GM12891 (cell line): Measurements from ENCODE around the gene IL4.

Experiments
- POLR2A ChIP-seq: IDR thresholded peaks from 2 replicates; pipeline ENCODE4 v1.6.1; 2011; ENCODE audit warnings: low read depth, low read length, control low read depth
- POLR2AphosphoS5 ChIP-seq: IDR thresholded peaks from 2 replicates; pipeline ENCODE4 v1.6.1; 2011; ENCODE audit warnings: low read depth, low read length, control low read depth
- TAF1 ChIP-seq: IDR thresholded peaks from 2 replicates; pipeline ENCODE4 v1.6.1; 2011; ENCODE audit warnings: low read depth, low read length, control low read depth

DNA sequence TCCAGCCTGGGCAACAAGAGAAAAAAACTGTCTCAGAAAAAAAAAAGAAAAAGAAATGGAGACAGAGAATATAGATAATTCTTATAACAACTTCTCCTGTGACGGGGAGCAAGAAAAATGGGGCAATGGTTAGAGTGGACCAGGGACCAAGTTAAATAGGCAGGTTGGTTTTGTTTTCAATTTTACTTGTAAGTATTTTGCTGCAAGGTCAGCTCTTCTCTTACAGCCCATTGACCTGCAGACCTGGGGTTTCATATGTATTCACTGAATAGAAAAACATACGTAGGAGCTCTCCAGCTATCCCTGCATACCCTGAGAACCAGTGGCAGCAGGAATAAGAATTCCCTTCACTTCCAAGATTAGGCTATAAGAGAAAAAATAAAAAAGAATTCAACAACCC, 45.0 kb upstream of the IL4 start:
- TF ChIP-seq POLR2A (no peak), TAF1 (no peak), POLR2AphosphoS5 (no peak)
